GM19455 (cell line): ENCODE results near the gene SLC2A4RG.

Experiments
- ATAC-seq: cut with Tn5 transposase; IDR thresholded peaks from one replicate; pipeline ENCODE4 v1.9.1; 2021; ENCODE audit not compliant: unreplicated experiment

The SLC2A4RG gene

DNA sequence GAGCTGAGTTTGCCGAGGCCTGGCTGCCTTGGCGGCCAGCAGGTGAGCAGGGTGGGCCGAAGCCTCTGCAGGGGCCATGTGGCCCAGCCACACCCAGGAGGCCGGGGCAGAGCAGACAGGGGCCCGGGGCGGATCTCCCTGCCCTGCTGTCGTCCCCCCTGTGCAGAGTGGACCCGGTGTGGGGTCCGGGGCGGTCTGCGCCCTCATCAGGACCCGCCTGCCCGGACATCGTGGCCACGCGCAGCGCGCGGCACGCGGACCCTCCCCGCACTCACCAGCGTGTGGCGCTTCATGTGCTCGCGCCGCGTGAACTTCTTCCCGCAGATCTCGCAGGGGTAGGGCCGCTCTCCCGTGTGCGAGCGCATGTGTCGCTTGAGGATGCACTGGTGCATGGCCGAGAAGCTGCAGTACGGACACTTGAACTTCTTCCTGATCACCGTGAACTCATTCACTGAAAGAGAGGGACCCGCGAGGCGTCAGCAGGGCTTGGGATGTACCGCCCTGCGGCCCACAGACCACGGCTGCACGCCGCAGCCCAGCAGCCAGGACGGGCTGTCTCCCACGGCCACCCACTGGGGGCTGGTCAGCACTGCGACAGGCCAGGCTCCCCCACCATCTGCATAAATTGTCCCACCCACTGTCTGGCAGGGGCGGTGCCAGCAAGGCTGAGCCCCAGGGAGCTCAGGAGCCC is 13.0 kb downstream of the SLC2A4RG start:
- ATAC-seq = no peak

GRCh38 chr20:63753381-63753780 is 13.8 kb downstream of the SLC2A4RG start:
- ATAC-seq = no peak

DNA sequence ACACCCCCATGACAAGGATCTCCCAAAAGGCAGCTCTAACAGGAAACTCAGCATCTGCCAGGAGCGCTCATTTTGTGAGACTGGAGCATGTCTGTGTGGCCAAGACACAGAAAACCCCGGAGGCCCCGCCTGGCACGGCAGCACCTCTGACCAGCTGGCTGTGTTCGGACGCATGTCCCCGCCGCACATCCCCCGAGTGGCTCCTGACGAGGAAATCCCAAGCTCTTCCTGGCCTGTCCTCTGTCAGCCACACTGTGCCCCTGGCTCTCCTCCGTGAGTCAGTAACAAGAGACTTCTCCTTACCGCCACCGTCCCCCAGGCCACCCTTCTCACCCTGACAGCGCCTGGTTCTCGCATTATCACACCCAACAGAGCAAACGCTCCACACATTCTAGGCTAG is 14.4 kb downstream of the SLC2A4RG start:
- no peak for ATAC-seq

GRCh38 chr20:63755933-63756647 is 16.5 kb downstream of the SLC2A4RG start:
- no peak for ATAC-seq

DNA sequence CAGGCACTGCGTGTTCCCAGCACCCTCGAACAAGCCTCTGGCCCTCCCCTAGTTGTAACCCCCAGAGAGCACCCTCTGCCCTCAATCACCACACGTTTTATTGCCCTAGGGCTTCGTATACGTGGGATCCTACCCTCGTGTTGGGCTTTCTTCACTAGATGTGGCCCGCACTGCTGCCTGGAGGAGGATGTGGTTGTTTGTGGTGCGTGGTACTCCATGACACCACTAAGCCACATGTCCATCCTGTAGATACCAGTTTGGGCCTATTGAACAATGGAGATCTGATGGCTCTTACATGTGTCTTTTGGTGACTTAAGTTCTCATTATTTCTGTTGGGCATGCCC is 17.0 kb downstream of the SLC2A4RG start:
- ATAC-seq = no peak

GRCh38 chr20:63758152-63758551 is 18.6 kb downstream of the SLC2A4RG start:
- ATAC-seq = no peak

DNA sequence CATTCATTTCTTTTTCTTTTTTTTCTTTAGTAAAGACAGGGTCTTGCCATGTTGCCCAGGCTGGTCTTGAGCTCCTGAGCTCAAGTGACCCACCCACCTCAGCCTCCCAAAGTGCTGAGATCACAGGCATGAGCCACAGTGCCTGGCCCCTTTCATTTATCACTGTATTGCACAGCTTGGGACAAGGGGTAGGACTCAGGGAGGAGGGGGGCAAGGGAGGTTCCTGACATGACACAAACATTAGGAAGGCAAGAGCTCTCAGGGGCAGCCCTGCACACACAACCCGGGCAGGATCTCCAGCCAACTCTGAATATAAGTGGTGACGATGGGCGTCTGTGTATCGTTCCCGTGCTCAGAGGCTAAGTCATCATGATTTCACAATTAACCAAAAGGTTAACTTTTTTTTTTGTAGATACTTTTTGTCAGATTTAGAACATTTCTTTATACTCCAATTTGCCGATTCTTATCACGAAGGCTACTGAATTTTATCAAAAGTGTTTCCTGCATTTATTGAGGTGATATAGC is 19.9 kb downstream of the SLC2A4RG start:
- ATAC-seq = no peak

- ATAC-seq = no peak
Observed at GRCh38 chr20:63765082-63765873, 25.7 kb downstream of the SLC2A4RG start.

DNA sequence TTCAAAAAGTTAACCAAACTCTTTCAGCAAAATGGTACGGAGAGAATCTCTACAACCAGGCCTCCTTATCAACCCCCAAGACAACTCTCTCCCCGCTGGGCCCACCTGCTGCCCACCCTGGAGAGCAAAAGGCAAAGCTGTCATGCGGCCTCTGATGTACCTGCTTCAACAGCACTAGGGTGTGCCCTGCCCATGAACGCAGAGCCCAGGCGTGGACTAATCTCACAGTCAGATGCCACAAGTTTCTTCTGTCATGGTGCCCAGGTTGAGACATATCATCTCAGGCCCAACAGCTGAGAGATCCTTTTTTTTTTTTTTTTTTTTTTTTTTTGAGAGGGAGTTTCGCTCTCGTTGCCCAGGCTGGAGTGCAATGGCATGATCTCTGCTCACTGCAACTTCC is 26.3 kb downstream of the SLC2A4RG start:
- ATAC-seq = no peak

- no peak for ATAC-seq
Observed at GRCh38 chr20:63766695-63767426, 27.3 kb downstream of the SLC2A4RG start.

DNA sequence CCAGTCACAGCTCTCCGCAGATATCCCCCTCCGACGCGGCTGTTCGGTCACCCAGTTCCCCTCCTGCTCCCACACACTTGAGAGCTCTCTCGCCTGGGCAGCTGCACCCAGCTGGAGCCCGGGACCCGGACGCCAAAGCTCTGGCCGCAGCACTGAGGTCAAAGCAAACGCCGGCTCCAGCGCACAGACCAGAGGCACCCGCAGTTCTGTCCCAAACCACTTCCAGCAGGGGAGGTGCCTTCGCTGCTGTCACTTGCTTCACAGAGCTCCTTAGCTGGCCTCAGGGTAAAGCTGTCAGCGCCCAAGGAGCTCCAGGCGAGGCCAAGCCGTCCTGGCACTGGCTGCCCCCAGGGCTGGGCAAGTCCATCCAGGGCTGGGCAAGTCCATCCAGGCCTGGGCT is 27.9 kb downstream of the SLC2A4RG start:
- ATAC-seq = no peak

GRCh38 chr20:63767886-63768285 is 28.3 kb downstream of the SLC2A4RG start:
- no peak for ATAC-seq

DNA sequence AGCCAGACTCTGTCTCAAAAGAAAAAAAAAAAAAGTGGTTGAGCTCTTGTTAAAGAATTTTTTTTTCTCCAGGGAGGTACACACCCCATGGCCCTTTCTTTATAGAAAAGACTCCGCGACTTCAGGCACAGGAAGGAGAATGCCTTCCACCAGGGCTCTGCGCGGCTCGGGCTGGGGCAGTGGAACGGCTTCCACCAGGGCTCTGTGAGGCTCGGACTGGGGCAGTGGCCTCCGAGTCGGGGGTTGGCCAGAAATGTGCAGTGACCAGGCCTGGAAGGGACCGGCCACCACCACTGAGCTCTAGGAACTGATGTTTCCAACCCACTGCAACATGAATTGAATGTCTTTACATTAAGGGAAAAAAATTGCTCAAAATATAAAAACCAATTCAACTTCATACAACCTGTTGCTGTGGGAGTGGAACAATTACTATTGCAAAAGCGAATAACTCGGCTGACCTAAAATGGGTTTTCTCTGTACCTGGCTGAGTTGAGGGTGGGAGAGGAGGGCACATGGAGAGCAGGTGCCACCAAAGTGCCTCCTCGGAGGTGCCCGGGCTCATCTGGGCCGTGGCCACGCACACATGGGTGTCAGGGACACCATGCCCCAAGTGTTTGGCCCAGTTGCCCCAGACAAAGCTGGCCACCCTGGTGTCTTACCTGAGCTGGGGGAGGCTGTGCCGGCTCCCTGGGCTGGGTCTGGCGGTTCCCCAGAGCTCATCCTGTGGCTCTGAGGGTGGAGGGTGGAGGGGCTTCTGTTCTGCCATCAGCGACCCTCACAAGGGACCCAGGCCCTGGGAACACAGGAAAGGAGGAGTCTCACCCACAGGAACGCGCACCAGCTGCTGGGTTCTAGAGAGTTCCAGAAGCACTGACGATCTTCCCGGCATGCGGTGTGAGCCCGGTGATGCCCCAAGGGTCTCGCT is 29.3 kb downstream of the SLC2A4RG start:
- ATAC-seq = no peak

- ATAC-seq = no peak
Observed at GRCh38 chr20:63769891-63770474, 30.4 kb downstream of the SLC2A4RG start.

DNA sequence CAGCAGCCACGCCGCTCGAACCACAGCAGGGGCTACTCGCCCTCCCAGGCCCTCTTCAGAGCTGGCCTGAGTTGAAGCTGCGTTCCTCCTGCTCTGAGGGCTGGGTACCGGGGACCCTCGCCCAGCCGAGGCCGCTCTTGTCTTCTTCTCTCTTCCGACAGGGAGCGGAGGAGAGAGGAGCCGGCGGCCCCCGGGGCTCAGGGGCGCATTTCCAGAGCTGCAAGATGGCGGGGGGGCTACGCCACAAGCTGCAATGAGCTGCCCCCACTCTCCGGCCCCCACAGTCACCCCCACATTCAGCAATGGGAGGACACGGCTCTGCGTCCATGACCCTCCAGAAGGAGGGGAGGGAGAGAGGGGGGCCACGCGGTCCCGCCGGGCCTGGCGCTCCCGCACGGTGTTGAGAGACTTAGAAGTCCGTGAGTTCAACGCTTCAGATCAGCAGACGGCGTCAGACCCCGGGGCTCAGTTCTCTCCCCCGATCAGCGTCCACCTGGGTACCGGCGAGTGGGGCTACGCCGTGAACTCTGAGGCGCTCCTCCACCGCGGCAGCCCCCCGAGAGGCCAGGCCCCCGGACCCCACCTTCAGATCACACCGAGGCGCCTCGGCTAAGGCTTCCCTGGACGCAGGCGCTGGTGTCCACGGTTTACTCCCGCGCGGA is 31.6 kb downstream of the SLC2A4RG start:
- ATAC-seq = no peak

DNA sequence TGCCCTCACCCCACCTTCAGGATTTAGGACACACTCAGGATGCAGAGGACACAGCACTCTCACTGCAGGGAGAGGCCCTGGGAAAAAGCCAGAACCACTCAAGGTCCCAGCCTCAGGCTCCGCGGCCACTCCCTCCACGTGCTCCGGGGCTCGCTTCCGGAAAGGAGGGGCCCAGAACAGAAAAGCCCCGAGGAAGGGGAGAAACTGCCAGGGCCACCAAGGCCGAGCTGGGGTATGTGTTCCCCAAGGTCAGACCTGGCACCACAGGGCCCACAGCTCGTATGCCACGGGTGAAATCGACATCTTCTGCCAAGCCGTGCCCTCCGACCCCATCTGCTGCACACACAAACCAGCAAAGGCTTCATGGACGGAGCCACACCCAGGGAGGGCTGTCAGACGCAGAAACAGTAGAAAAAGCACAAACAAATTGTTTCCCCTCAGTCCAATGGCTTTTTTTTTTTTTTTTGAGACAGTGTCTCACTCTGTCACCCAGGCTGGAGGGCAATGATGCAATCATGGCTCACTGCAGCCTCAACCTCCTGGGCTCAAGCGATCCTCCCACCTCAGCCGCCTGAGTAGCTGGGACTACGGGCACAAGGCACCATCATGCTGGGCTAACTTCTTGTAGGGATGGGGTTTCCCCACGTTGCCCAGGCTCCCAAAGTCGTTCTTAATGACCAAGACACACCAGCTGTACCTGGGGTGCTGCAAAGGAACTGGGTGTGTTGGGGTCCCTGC is 33.4 kb downstream of the SLC2A4RG start:
- ATAC-seq = no peak

DNA sequence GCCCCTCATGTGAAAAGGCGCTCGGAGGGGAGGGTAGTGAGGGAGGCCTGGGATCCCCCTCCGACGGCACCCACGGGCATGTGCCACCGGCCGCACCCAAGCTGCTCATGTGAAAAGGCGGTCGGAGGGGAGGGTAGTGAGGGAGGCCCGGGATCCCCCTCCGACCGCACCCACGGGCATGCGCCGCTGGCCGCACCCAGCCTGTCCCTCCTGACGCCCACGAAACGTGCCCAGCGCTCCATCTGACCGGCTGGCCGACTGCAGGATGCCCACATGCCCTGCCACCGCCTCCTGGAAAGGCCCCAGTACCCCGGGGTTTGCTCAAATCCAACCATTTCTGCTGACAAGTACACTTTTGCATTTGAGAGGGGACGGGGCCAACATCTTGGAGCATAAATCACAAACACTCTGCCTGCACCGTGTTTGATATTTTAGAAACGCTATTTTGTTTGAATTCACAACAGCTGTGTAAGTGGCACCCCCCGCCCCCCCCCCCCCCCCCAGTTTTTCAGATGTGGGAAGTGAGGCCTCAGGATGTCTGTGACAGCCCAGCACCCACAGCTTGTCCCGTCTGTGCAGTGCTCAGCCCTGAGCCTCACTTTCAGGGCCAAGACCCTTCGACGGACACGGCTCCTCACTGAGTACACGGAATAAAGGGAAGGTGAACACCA is 34.1 kb downstream of the SLC2A4RG start:
- no peak for ATAC-seq

GRCh38 chr20:63774306-63774705 is 34.7 kb downstream of the SLC2A4RG start:
- no peak for ATAC-seq
